ENCODE data around the gene DOLPP1. TPM values are rescaled to one million over a fixed set of nuclear protein-coding genes. Genes with fewer than 3 reads are reported as not detected.

Gene DOLPP1
- total RNA-seq, 6 experiments from 2014 or later = 13.9 to 20.8 (median 15.6) TPM

- no peak for DNase-seq
- H3K27ac Mint-ChIP-seq = no peak overlapping the region
- H3K36me3 Mint-ChIP-seq (ENCODE audit: low read depth) = peaks cover 9% of the 10 kb centered on the region; the same call in 1 of the 2 replicates
- no peaks in the 10 kb centered on the region for H3K9me3 Mint-ChIP-seq
- H3K4me1 Mint-ChIP-seq (ENCODE audit: low read depth) = peaks cover 15% of the 10 kb centered on the region
- H3K4me3 Mint-ChIP-seq = no peak overlapping the region
- TF ChIP-seq CTCF (IDR thresholded peaks at IDR 0.05) = no peak
- no peaks in the 10 kb centered on the region for H3K27me3 Mint-ChIP-seq (ENCODE audit: insufficient read depth)
These were observed 38.9 kb upstream of the DOLPP1 start for GRCh38 chr9:129042016-129042415.

DNA sequence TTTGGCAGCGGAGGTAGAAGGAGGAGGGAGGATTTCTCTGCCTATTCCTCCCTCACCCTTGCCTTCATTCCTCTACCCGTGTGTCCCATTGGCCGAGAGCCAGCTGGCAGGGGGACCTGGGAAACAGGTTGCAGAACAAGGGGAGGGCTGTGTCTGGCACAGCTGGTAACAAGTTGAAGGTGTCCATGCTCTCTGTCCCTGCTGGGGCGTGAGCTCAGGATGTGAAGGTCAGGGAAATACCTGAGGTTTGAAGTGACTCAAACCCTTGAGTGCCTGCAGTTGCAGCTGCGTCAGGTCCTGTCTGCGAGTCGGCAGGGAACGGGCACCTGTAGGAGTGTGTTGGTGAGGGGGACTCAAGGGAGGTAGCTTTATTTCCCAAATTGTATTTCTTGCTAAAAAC is 28.3 kb upstream of the DOLPP1 start:
- no peak for DNase-seq
- Mint-ChIP-seq H3K27me3 (ENCODE audit: insufficient read depth) (no peaks in the 10 kb centered on the region), H3K36me3 (ENCODE audit: low read depth) (peaks cover 7% of the 10 kb centered on the region), H3K4me1 (ENCODE audit: low read depth) (0 out of 2 replicates have a peak, but pooled peaks cover 5% of the 10 kb centered on the region), H3K4me3 (no peak overlapping the region), H3K27ac (no peak overlapping the region), H3K9me3 (no peaks in the 10 kb centered on the region)
- TF ChIP-seq CTCF (IDR thresholded peaks at IDR 0.05) = no peak

DNA sequence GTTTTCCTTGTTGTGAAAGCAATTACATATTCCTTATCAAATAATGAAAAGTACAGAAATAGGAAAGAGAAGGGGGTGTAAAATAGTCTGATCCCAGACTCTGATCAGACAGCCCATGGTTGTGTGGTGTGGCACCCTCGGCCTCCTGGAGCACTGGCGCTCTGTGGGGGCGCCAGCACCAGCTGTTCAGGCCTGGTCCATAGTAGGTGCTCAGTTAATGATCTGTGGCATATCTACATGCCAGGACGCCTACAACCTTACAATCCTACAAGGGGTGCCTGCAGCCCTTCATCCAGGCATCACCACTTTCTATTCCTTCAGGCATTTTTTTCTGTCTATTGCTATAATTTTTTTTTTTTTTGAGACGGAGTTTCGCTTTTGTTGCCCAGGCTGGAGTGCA is 27.9 kb upstream of the DOLPP1 start:
- TF ChIP-seq CTCF (IDR thresholded peaks at IDR 0.05) = no peak
- Mint-ChIP-seq H3K9me3 (no peaks in the 10 kb centered on the region), H3K27ac (no peak overlapping the region), H3K4me3 (no peak overlapping the region), H3K36me3 (ENCODE audit: low read depth) (peaks cover 7% of the 10 kb centered on the region), H3K4me1 (ENCODE audit: low read depth) (0 out of 2 replicates have a peak, but pooled peaks cover 5% of the 10 kb centered on the region), H3K27me3 (ENCODE audit: insufficient read depth) (no peaks in the 10 kb centered on the region)
- DNase-seq = no peak

- peaks cover 13% of the 10 kb centered on the region for H3K4me1 Mint-ChIP-seq (ENCODE audit: low read depth)
- DNase-seq = no peak
- no peak for TF ChIP-seq CTCF (IDR thresholded peaks at IDR 0.05)
- H3K4me3 Mint-ChIP-seq = no peak overlapping the region
- no peaks in the 10 kb centered on the region for H3K9me3 Mint-ChIP-seq
- H3K27ac Mint-ChIP-seq = no peak overlapping the region
- H3K27me3 Mint-ChIP-seq (ENCODE audit: insufficient read depth) = no peaks in the 10 kb centered on the region
- peaks cover 7% of the 10 kb centered on the region for H3K36me3 Mint-ChIP-seq (ENCODE audit: low read depth)
These were observed 26.6 kb upstream of the DOLPP1 start for GRCh38 chr9:129054163-129054851.

- Mint-ChIP-seq H3K36me3 (ENCODE audit: low read depth) (peaks cover 12% of the 10 kb centered on the region), H3K4me3 (no peak overlapping the region), H3K4me1 (ENCODE audit: low read depth) (peaks cover 18% of the 10 kb centered on the region), H3K27me3 (ENCODE audit: insufficient read depth) (peaks cover 1% of the 10 kb centered on the region; the same call in 1 of the 2 replicates), H3K27ac (peak overlapping the region; percentile 29; the same call in 1 of the 2 replicates), H3K9me3 (no peaks in the 10 kb centered on the region)
- DNase-seq = peak; percentile 17
- no peak for TF ChIP-seq CTCF (IDR thresholded peaks at IDR 0.05)
These were observed 21.7 kb upstream of the DOLPP1 start for GRCh38 chr9:129058965-129059795.

Measured in HFFc6 (cell line).